Astrocyte of the cerebellum (primary cell): ENCODE results near the gene TCEANC.

Experiments used
- DNase-seq: peaks from one replicate; pipeline ENCODE4 v3.0.0-alpha.2; 2011; ENCODE audit warnings: low read depth
- H3K4me3 ChIP-seq: 2 replicates; pipeline ENCODE4 v1.5.1; 2011; ENCODE audit warnings: mild to moderate bottlenecking, low read depth, low read length, moderate library complexity
- CTCF ChIP-seq: IDR thresholded peaks from 2 replicates; pipeline ENCODE4 v1.5.1; 2012; ENCODE audit warnings: low read length, low read depth, moderate library complexity, mild to moderate bottlenecking; ENCODE audit errors: missing control alignments
- in situ Hi-C: cut with HindIII; loops from 2 replicates; pipeline ENCODE4 v1.10.0; 2017; ENCODE audit warnings: low sequenced_read_pairs

The TCEANC gene

GRCh38 chrX:13688958-13689740, 36.2 kb downstream of the TCEANC start, which contains the start of gene RAB9A:
TSS of gene RAB9A (plus strand) at chrX:13689128. CDS start at chrX:13708747, 19,619 bp downstream.
- in situ Hi-C loops: no loop called here
- peak within 1 kb of the TSS; percentile 79 for H3K4me3 ChIP-seq
- peak; percentile 20 for DNase-seq
- no peak for TF ChIP-seq CTCF

DNA sequence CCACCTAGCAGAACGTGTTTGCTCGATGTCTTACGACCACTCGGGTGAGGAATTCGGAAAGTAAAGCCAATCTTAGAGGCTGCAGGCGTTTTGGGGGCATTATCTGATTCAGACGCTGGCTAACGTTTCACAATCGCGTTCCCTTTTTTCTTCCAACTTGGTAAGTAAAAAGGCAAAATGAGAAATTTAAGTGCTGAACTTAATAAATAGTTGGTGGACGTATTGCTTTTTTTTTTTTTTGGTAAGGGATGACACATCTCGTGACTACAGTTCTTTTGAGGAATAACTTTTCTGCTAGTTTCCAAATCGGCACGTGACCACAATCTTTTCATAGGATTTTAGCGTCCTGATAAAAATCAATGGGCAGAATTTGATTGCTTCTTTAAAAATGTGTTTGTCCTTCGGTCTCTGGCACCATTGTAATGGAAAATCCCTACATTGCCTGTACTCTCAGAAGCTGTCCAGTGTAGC, 36.8 kb downstream of the TCEANC start:
- no peak for DNase-seq

DNA sequence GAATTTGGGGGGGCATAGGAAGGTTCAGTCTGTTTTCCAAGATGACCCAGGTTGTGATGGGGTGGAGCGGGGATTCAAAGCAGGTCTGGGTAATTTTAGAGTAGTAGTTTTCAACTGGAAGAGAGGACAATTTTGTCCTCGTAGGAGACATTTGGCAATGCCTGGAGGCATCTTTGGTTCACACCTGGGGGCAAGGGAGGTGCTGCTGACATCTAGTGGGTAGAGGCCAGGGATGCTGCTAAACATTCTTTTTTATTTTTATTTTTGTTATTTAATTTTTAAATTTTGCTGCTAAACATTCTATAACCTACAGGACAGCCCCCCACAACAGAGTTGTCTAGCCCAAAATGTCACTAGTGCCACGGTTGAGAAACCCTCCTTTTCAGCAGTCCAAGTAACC, 37.9 kb downstream of the TCEANC start:
- DNase-seq: no peak
- H3K4me3 ChIP-seq: peak overlapping the region; percentile 79
- in situ Hi-C loops: no loop called here
- peak; percentile 23 for TF ChIP-seq CTCF

More for the DNA sequence above, 36.8 kb downstream of the TCEANC start:
- TF ChIP-seq CTCF: no peak
- in situ Hi-C loops: no loop called here
- H3K4me3 ChIP-seq: peak overlapping the region; percentile 79

DNA sequence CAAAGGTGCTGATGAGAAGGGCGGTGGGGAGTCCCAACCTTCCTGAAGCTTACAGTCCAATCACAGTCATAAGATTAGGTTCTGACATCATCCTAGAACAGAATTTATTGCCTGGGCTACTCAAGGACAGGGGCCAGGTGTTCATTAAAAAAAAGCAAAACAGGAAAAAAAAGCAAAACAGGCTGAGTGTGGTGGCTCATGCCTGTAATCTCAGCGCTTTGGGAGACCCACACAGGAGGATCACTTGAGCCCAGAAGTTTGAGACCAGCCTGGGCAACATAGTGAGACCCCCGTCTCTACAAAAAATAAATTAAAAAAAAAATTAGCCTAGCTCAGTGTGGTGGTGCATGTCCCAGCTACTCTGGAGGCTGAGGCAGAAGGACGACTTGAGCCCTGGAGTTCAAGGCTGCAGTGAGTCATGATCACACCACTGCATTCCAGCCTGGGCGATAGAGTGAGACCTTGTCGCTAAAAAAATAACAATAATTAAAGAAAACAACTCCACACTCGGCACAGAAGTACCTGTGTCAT, 39.0 kb downstream of the TCEANC start:
- in situ Hi-C loops: no loop called here
- H3K4me3 ChIP-seq: no peak overlapping the region
- no peak for DNase-seq
- TF ChIP-seq CTCF: no peak

DNA sequence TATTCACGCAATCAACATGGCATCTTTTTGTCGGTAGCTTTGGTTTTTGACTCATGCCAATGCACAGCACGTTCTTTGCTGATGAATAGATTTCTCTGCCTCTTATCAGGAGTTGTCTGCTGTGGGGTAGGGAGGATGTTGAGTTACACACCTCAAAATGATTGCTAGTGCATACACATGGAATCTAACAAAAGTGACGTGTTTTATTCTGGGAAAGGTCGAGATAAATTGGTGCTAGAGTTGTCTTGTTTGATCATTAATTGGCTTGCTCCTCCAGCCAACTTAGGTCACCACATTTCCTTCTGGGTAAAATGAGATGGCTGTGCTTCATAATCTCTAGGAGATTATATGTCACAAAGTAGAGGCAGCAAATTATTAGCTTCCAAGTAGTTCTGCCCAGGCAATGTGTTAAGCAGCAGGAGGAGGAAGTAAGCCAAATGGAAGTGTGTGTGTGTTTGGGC, 39.9 kb downstream of the TCEANC start:
- no peak for DNase-seq
- H3K4me3 ChIP-seq: no peak overlapping the region
- in situ Hi-C loops: no loop called here
- TF ChIP-seq CTCF: no peak

DNA sequence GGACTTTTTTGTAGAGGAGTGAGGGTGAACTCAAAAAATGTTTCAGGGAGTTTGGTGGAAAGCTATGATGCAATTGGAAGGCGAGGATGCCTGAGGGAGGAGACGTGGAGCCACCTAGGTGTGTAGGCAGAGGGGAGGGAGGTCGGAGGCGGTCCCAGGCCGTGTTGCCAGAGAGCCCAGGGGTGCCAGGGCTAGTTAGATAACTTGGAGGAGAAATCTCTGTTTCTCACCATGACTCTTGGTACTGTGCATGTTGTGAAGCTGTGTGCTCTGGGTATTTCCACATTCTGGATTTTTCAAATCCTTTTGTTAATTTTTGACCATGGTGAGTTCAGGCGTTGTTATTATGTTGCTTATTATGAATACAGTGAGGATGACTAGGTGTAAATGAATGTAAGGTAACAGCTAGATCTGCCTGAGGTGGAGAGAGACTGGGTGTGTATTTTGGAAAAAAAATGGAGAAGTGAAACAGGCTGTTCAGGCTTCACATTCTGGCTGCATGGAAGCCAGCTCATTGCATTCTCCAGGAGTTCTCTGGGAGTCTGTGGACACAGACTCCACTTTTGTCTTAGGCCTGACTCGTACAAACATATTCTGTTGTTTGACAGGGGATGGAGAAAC, 40.5 kb downstream of the TCEANC start:
- no peak for TF ChIP-seq CTCF
- no peak for DNase-seq
- no peak overlapping the region for H3K4me3 ChIP-seq
- in situ Hi-C loops: no loop called here
